DOHH2 (cell line): Measurements from ENCODE around the gene PCTP.

Experiments
- CTCF ChIP-seq: fragments of 200-600 bp; sonication (generic); IDR thresholded peaks from one replicate; pipeline ENCODE4 v1.5.1; 2014; ENCODE audit warnings: antibody characterized with exemption, mild to moderate bottlenecking, low read depth, low read length; ENCODE audit not compliant: poor library complexity, severe bottlenecking
- EZH2phosphoT487 ChIP-seq: fragments of 200-600 bp; sonication (generic); IDR thresholded peaks from 2 replicates; pipeline ENCODE4 v1.6.1; 2017; ENCODE audit warnings: borderline replicate concordance, mild to moderate bottlenecking, antibody characterized with exemption, low read length, moderate library complexity, mixed read lengths

- TF ChIP-seq CTCF (no peak), EZH2phosphoT487 (no peak)
Measured at GRCh38 chr17:55751720-55752250, 934 bp downstream of the PCTP start.
